ENCODE data around the gene NALCN. TPM values are rescaled to one million over a fixed set of nuclear protein-coding genes. Genes with fewer than 3 reads are reported as not detected.

The NALCN gene
- polyA plus RNA-seq, 3 donors: not detected

DNA sequence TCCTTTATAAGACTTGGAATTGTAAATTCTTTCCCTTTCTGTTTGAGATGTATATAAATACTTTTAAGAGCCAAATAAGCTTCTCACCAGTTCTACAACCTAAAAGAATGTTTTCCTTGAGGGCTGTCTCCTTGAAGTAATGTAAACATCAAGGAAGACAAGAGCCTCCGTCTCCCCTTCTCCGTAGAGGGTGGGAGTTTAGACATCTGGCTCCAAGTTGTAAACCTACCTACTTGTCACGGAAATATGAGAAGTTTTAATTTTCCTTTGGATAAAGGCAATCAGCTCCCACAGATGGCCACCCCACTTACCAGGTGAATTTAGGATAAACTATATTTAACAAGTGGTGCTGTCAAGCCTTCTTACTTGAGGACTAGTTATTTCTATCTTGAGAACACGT is 237.9 kb downstream of the NALCN start:
- H3K27ac Mint-ChIP-seq: no peak overlapping the region
- H3K4me3 ChIP-seq (replicated peaks in 1 of 3; ENCODE audit: low read depth in 2 of 3, low read length in 3 of 3): no peak overlapping the region
- H3K27me3 Mint-ChIP-seq (ENCODE audit: low read depth in 3 of 3): peaks cover 0 to 2% (median 0%) of the 10 kb centered on the region in 3 donors
- H3K4me2 ChIP-seq (replicated peaks; ENCODE audit: extremely low read depth, low read length, poor library complexity, severe bottlenecking): no peak overlapping the region
- no peaks in the 10 kb centered on the region for H3K36me3 ChIP-seq (replicated peaks in 1 of 2; ENCODE audit: control insufficient read depth in 1 of 2, insufficient read depth in 2 of 2, low read length in 2 of 2)
- no peaks in the 10 kb centered on the region for H3K27me3 ChIP-seq (ENCODE audit: control insufficient read depth in 2 of 2, insufficient read depth in 2 of 2, low read length in 2 of 2)
- H2AFZ ChIP-seq (ENCODE audit: insufficient read depth, low read depth, low read length, poor library complexity, severe bottlenecking): no peak overlapping the region
- no peak overlapping the region for H3K4me3 Mint-ChIP-seq
- no peaks in the 10 kb centered on the region for H3K79me2 ChIP-seq (ENCODE audit: insufficient read depth, low read length)
- H3K4me1 ChIP-seq (ENCODE audit: control insufficient read depth in 1 of 2, insufficient read depth in 2 of 2, low read length in 2 of 2): no peaks in the 10 kb centered on the region
- no peaks in the 10 kb centered on the region for H4K20me1 ChIP-seq (ENCODE audit: insufficient read depth, low read length)
- H3K9me3 ChIP-seq (replicated peaks in 1 of 2; ENCODE audit: control insufficient read depth in 1 of 2, insufficient read depth in 1 of 2, low read length in 2 of 2): no peaks in the 10 kb centered on the region
- intact Hi-C loops (cut with micrococcal nuclease): no loop called here
- no peaks in the 10 kb centered on the region for H3K4me1 Mint-ChIP-seq
- H3K9me3 Mint-ChIP-seq: peaks cover 0 to 3% (median 2%) of the 10 kb centered on the region in 7 donors
- 100% methylated on average over 1 of the region's 4 CpGs for WGBS (ENCODE audit: insufficient coverage)
- H3K9ac ChIP-seq (ENCODE audit: insufficient read depth, low read length, poor library complexity, severe bottlenecking): no peak overlapping the region
- no peaks in the 10 kb centered on the region for H3K36me3 Mint-ChIP-seq
- TF ChIP-seq, protein P1, sequence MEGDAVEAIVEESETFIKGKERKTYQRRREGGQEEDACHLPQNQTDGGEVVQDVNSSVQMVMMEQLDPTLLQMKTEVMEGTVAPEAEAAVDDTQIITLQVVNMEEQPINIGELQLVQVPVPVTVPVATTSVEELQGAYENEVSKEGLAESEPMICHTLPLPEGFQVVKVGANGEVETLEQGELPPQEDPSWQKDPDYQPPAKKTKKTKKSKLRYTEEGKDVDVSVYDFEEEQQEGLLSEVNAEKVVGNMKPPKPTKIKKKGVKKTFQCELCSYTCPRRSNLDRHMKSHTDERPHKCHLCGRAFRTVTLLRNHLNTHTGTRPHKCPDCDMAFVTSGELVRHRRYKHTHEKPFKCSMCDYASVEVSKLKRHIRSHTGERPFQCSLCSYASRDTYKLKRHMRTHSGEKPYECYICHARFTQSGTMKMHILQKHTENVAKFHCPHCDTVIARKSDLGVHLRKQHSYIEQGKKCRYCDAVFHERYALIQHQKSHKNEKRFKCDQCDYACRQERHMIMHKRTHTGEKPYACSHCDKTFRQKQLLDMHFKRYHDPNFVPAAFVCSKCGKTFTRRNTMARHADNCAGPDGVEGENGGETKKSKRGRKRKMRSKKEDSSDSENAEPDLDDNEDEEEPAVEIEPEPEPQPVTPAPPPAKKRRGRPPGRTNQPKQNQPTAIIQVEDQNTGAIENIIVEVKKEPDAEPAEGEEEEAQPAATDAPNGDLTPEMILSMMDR (IDR thresholded peaks at IDR 0.05): no peak
- no peak overlapping the region for H3K27ac ChIP-seq (ENCODE audit: low read depth in 1 of 2, low read length in 2 of 2)
- DNase-seq: no peak

DNA sequence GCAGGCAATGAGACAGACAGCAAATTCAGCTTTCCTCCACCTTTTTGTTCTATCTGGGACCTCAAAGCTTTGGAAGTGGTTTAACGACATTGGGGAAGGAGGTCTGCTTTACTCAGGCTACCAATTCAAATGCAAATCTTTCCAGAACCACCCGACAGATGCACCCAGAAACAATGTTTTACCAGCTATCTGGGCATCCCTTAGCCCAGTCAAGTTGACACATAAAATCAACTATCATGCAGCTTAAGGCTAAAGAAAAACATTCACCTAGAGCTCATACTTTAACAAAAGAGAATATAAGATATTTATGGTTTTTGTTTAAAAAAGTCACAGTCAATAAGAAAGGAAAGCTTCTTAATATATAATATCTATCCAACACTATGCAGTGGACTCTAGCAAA is 246.0 kb downstream of the NALCN start:
- Histone ChIP-seq H4K20me1 (ENCODE audit: insufficient read depth, low read length) (no peaks in the 10 kb centered on the region), H3K4me2 (replicated peaks; ENCODE audit: extremely low read depth, low read length, poor library complexity, severe bottlenecking) (no peak overlapping the region), H3K9me3 (replicated peaks in 1 of 2; ENCODE audit: control insufficient read depth in 1 of 2, insufficient read depth in 1 of 2, low read length in 2 of 2) (peaks cover 3 to 7% of the 10 kb centered on the region in 2 donors), H3K27ac (ENCODE audit: low read depth in 1 of 2, low read length in 2 of 2) (no peak overlapping the region), H3K27me3 (ENCODE audit: control insufficient read depth in 2 of 2, insufficient read depth in 2 of 2, low read length in 2 of 2) (no peaks in the 10 kb centered on the region), H3K36me3 (replicated peaks in 1 of 2; ENCODE audit: control insufficient read depth in 1 of 2, insufficient read depth in 2 of 2, low read length in 2 of 2) (no peaks in the 10 kb centered on the region), H3K9ac (ENCODE audit: insufficient read depth, low read length, poor library complexity, severe bottlenecking) (no peak overlapping the region), H2AFZ (ENCODE audit: insufficient read depth, low read depth, low read length, poor library complexity, severe bottlenecking) (no peak overlapping the region), H3K4me1 (ENCODE audit: control insufficient read depth in 1 of 2, insufficient read depth in 2 of 2, low read length in 2 of 2) (no peaks in the 10 kb centered on the region), H3K79me2 (ENCODE audit: insufficient read depth, low read length) (no peaks in the 10 kb centered on the region), H3K4me3 (replicated peaks in 1 of 3; ENCODE audit: low read depth in 2 of 3, low read length in 3 of 3) (no peak overlapping the region)
- Mint-ChIP-seq H3K27me3 (ENCODE audit: low read depth in 3 of 3) (peaks cover 0 to 2% (median 0%) of the 10 kb centered on the region in 3 donors), H3K4me1 (no peaks in the 10 kb centered on the region), H3K27ac (no peak overlapping the region), H3K9me3 (peaks cover 0 to 9% (median 3%) of the 10 kb centered on the region in 7 donors), H3K36me3 (no peaks in the 10 kb centered on the region), H3K4me3 (no peak overlapping the region)
- intact Hi-C loops (cut with micrococcal nuclease): no loop called here
- DNase-seq: no peak
- TF ChIP-seq, protein P1 (IDR thresholded peaks at IDR 0.05): no peak
- no CpG with 5 or more reads among the region's 2 CpGs for WGBS (ENCODE audit: insufficient coverage)

Data from CD14-positive monocyte (primary cell).